Stomach (tissue), 9 donors: ENCODE measurements around the gene C19orf85. TPM values are rescaled to one million over a fixed set of nuclear protein-coding genes. Genes with fewer than 3 reads are reported as not detected.
"Not testable (repeated sequence)": the region's sequence is repeated elsewhere in the genome, so short reads cannot be mapped to it uniquely, and the experiment has no call there.

Experiments
- DNase-seq, 2 donors: peaks; one replicate each; pipeline versions ENCODE4 v3.0.0 to v3.0.0-alpha.2; 2013 to 2019
- H3K27ac ChIP-seq, 5 donors: fragments of 200-600 bp in 4 of 5; sonication (generic) in 4 of 5; one replicate each; pipeline ENCODE4 v1.5.1; 2013 to 2019; ENCODE audit warnings: mild to moderate bottlenecking in 1 of 5, moderate library complexity in 1 of 5
- H3K27me3 ChIP-seq, 3 donors: fragments of 200-600 bp; sonication (generic); one replicate each; pipeline ENCODE4 v1.5.1; 2017 to 2019; ENCODE audit warnings: mixed run types in 1 of 3
- H3K36me3 ChIP-seq, 4 donors: fragments of 200-600 bp; sonication (generic); 1 replicate in 3 of 4; 2 replicates in 1 of 4; pipeline ENCODE4 v1.5.1; 2016 to 2019
- H3K4me1 ChIP-seq, 4 donors: fragments of 200-600 bp; sonication (generic); one replicate each; pipeline ENCODE4 v1.5.1; 2016 to 2019
- H3K4me3 ChIP-seq, 4 donors: fragments of 200-600 bp; sonication (generic) in 3 of 4; one replicate each; pipeline ENCODE4 v1.5.1; 2016 to 2019; ENCODE audit warnings: mild to moderate bottlenecking in 1 of 4
- H3K9me3 ChIP-seq, 4 donors: fragments of 200-600 bp; sonication (generic); one replicate each; pipeline ENCODE4 v1.5.1; 2016 to 2019
- EP300 ChIP-seq: sonication (generic); formaldehyde crosslinking; IDR thresholded peaks from one replicate; pipeline ENCODE4 v1.6.1; 2017; ENCODE audit warnings: antibody characterized with exemption
- POLR2A ChIP-seq, 4 donors: fragments of 450-650 bp; IDR thresholded peaks; one replicate each; pipeline ENCODE4 v1.6.1; 2016; ENCODE audit warnings: antibody characterized with exemption in 4 of 4, control low read depth in 2 of 4, mild to moderate bottlenecking in 1 of 4, moderate library complexity in 1 of 4
- POLR2AphosphoS5 ChIP-seq, 3 donors: sonication (generic); formaldehyde crosslinking; IDR thresholded peaks; one replicate each; pipeline ENCODE4 v1.6.1; 2016; ENCODE audit warnings: antibody characterized with exemption in 3 of 3
- WGBS, 5 donors: extraction: QIAGEN DNeasy Blood & Tissue Kit in 3 of 5; methylation state at CpG; one replicate each; pipeline versions ENCODE4 v1.1.5 to v1.1.7; 2013 to 2018; 5-methylcytosine and 5-hydroxymethylcytosine counted together
- intact Hi-C: fragments of 100-400 bp; cut with DNase I; formaldehyde crosslinking; loops from one replicate; pipeline ENCODE4 v1.15.1; 2023; ENCODE audit warnings: low total_unique reads
- polyA plus RNA-seq, 3 donors: library from polyadenylated mRNA; stranded (reverse); fragments of 200-250 nt; gene quantifications; one replicate each; pipeline ENCODE4 v1.2.3, GENCODE V29; 2013
- total RNA-seq, 5 donors: library from RNA; depleted of rRNA; stranded (reverse); fragments of >200 nt; gene quantifications; one replicate each; pipeline versions ENCODE4 v1.1.0 to v1.2.3, GENCODE V29; 2014 to 2016
- TF ChIP-seq, protein P1 (sequence below), 7 experiments: fragments of 450-650 bp in 4 of 7; fragments of 200-600 bp in 3 of 7; sonication (generic) in 3 of 7; IDR thresholded peaks; one replicate each; pipeline ENCODE4 v1.5.1; 2016 to 2019; ENCODE audit warnings: antibody characterized with exemption in 7 of 7, control low read depth in 2 of 7, mild to moderate bottlenecking in 1 of 7
- donor health status: healthy with polysubstance abuse.
- donor health status: Bipolar disorder and iron deficiency.
- donor health status: healthy.

Gene C19orf85
- total and polyA plus RNA-seq, 8 donors = 0.23 TPM; not detected in 7

DNA sequence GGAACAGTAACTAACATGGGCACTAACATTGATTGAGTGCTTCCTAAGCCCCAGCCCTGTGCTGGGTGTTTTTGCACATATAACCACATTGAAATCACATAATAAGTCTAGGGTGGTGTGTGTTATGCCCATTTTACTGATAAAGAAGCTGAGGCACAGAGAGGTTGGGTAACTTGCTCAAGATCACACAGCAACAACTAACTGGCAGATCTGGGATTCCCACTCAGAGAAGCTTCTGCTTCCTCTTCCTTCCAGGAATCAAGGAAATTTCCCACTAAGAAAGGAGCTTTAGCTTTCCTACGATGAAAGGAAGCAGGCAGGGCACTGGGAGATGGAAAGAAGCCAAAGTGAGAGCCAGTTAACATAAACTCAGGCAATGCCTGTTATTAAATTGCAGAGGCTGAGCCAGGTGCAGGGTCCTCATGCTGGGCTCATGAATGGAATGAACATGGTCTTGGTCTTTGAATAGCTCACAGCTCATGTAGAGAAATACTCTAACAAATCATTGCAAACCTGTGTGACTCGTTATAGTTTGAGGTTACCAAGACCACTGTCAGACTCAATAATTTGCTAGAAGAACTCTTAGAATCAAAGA lies 33.8 kb upstream of the C19orf85 start:
- H3K9me3 ChIP-seq = no peaks in the 10 kb centered on the region
- DNase-seq = no peak
- intact Hi-C loops = loop anchor here (10.0 kb wide), 2 partner anchors 214 to 354 kb away; partner anchors contain the start of genes BRSK1, HSPBP1 and TNNT1
- H3K36me3 ChIP-seq = peaks cover 0 to 39% (median 15%) of the 10 kb centered on the region in 4 donors
- H3K27me3 ChIP-seq = peaks cover 0 to 15% (median 8%) of the 10 kb centered on the region in 3 donors
- TF ChIP-seq POLR2A (IDR thresholded peaks at IDR 0.05) (no peak), EP300 (no peak), POLR2AphosphoS5 (IDR thresholded peaks at IDR 0.05) (no peak)
- TF ChIP-seq, protein P1, sequence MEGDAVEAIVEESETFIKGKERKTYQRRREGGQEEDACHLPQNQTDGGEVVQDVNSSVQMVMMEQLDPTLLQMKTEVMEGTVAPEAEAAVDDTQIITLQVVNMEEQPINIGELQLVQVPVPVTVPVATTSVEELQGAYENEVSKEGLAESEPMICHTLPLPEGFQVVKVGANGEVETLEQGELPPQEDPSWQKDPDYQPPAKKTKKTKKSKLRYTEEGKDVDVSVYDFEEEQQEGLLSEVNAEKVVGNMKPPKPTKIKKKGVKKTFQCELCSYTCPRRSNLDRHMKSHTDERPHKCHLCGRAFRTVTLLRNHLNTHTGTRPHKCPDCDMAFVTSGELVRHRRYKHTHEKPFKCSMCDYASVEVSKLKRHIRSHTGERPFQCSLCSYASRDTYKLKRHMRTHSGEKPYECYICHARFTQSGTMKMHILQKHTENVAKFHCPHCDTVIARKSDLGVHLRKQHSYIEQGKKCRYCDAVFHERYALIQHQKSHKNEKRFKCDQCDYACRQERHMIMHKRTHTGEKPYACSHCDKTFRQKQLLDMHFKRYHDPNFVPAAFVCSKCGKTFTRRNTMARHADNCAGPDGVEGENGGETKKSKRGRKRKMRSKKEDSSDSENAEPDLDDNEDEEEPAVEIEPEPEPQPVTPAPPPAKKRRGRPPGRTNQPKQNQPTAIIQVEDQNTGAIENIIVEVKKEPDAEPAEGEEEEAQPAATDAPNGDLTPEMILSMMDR (IDR thresholded peaks at IDR 0.05) = no peak
- 29 to 45% (median 41%) methylated on average over 2 of the region's 2 CpGs for WGBS, 5 donors
- H3K27ac ChIP-seq = no peak overlapping the region
- H3K4me3 ChIP-seq = no peak overlapping the region
- H3K4me1 ChIP-seq = peaks cover 0 to 28% (median 7%) of the 10 kb centered on the region in 4 donors

DNA sequence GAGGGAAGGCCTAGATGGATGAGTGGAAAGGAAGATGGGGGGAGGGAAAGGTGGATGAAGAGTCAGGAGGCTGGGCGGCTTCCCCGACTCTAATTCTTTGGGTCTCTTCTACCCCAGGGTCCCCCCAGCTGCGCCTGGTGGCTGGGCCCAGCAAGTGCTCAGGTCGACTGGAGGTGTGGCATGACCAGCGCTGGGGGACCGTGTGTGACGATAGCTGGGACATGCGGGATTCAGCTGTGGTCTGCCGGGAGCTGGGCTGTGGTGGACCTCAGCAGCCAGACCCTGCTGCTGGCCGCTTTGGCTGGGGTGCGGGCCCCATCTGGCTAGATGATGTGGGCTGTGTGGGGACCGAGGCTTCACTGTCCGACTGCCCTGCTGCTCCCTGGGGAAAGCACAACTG lies 33.2 kb upstream of the C19orf85 start:
- Histone ChIP-seq H3K27ac (no peak overlapping the region), H3K36me3 (peaks cover 0 to 39% (median 15%) of the 10 kb centered on the region in 4 donors), H3K27me3 (peaks cover 0 to 21% (median 9%) of the 10 kb centered on the region in 3 donors), H3K9me3 (no peaks in the 10 kb centered on the region), H3K4me1 (peaks cover 0 to 32% (median 7%) of the 10 kb centered on the region in 4 donors), H3K4me3 (no peak overlapping the region)
- intact Hi-C loops = loop anchor here (10.0 kb wide), 2 partner anchors 213 to 353 kb away; partner anchors contain the start of genes BRSK1, HSPBP1 and TNNT1
- 76 to 85% (median 83%) methylated on average over 4 to 13 of the region's 13 CpGs for WGBS, 5 donors
- TF ChIP-seq POLR2AphosphoS5 (IDR thresholded peaks at IDR 0.05) (no peak), EP300 (no peak), POLR2A (IDR thresholded peaks at IDR 0.05) (no peak)
- TF ChIP-seq, protein P1 (IDR thresholded peaks at IDR 0.05) = no peak
- no peak for DNase-seq

DNA sequence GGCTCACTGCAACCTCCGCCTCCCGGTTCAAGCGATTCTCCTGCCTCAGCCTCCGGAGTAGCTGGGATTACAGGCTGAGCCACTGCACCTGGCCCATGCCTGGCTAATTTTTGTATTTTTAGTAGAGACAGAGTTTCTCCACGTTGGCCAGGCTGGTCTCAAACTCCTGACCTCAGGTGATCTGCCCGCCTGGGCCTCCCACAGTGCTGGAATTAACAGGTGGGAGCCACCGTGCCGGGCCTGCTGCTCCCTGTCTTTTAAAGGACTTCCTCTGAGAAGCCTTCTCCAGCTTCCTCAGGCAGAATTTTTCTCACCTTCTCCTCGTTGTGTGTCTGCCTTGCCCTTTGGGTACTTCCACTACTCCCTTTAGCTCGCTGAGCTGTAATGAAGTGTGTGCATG lies 32.3 kb upstream of the C19orf85 start:
- Histone ChIP-seq H3K27me3 (peaks cover 0 to 30% (median 9%) of the 10 kb centered on the region in 3 donors), H3K4me1 (peaks cover 0 to 42% (median 13%) of the 10 kb centered on the region in 4 donors), H3K36me3 (peaks cover 0 to 38% (median 15%) of the 10 kb centered on the region in 4 donors)
- not testable (repeated sequence) for H3K9me3 ChIP-seq, H3K4me3 ChIP-seq, H3K27ac ChIP-seq, DNase-seq
- 76 to 83% (median 77%) methylated on average over 10 of the region's 10 CpGs for WGBS, 5 donors
- intact Hi-C loops = loop anchor here (10.0 kb wide), 2 partner anchors 212 to 352 kb away; partner anchors contain the start of genes BRSK1, HSPBP1 and TNNT1

DNA sequence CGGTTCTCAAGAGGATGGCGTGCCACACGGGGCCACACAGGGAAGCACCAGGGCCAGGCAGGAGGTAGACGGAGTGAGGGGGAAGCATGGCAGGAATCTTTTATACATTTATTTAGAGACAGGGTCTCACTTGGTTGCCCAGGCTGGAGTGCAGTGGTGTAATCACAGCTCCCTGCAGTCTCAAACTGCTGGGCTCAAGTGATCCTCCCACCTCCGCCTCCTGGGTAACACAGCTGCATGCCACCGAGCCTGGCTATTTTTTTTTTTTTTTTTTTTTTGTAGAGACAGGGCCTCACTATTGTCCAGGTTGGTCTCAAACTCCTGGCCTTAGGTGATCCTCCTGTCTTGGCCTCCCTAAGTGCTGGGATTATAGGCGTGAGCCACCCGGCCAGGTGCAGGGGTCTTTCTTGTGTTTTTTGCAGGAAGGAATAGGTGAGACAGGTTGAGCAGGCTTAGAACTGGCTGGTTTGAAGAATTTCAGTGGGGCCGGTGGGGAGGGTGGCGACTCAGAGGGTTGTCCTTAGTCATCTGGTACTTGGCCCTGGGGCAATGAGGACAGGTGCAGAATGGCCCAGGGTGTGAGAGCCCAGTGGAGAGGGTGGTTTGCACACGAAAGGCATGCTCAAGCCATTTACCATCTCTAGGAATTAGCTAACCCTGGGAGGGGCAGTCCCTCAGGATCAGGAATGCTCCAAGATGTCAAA lies 31.2 kb upstream of the C19orf85 start:
- intact Hi-C loops = loop anchor here (10.0 kb wide), 2 partner anchors 211 to 351 kb away; partner anchors contain the start of genes BRSK1, HSPBP1 and TNNT1
- TF ChIP-seq POLR2AphosphoS5 (IDR thresholded peaks at IDR 0.05) = no peak
- no peak for TF ChIP-seq POLR2A (IDR thresholded peaks at IDR 0.05)
- no peak for TF ChIP-seq EP300
- TF ChIP-seq, protein P1 (IDR thresholded peaks at IDR 0.05) = no peak
- no peak for DNase-seq
- no peak overlapping the region for H3K27ac ChIP-seq
- 71 to 92% (median 82%) methylated on average over 11 of the region's 11 CpGs for WGBS, 5 donors
- peaks cover 0 to 52% (median 23%) of the 10 kb centered on the region in 4 donors for H3K4me1 ChIP-seq
- H3K36me3 ChIP-seq = peaks cover 0 to 28% (median 11%) of the 10 kb centered on the region in 4 donors
- peaks cover 0 to 40% (median 9%) of the 10 kb centered on the region in 3 donors for H3K27me3 ChIP-seq
- H3K9me3 ChIP-seq = no peaks in the 10 kb centered on the region
- H3K4me3 ChIP-seq = no peak overlapping the region
